AG04450 (cell line): Measurements from ENCODE around the gene CD79A. TPM values are rescaled to one million over a fixed set of nuclear protein-coding genes. Genes with fewer than 3 reads are reported as not detected.
"Not testable (repeated sequence)": the region's sequence is repeated elsewhere in the genome, so short reads cannot be mapped to it uniquely, and the experiment has no call there.

ENCODE experiments used
- CTCF ChIA-PET: fragments of 300-600, 350-600 bp; formaldehyde crosslinking; extraction: SDS; loops from one replicate; lab custom pipeline; 2022; ENCODE audit warnings: antibody characterized with exemption, inconsistent platforms; lab: Charles Lee
- POLR2A ChIA-PET: fragments of 350-600 bp; formaldehyde crosslinking; extraction: SDS; loops from one replicate; lab custom pipeline; 2021; ENCODE audit warnings: antibody characterized with exemption, inconsistent platforms; lab: Yijun Ruan, JAX
- DNase-seq: peaks from one replicate; pipeline ENCODE4 v3.0.0-alpha.2; 2011; ENCODE audit warnings: low read depth, low spot score
- H3K27ac ChIP-seq: one replicate; pipeline ENCODE4 v1.5.1; 2012; ENCODE audit warnings: low read depth, low read length, control low read depth
- H3K27me3 ChIP-seq: one replicate; pipeline ENCODE4 v1.6.0; 2012; ENCODE audit warnings: low read length; ENCODE audit not compliant: control insufficient read depth, insufficient read depth
- H3K4me3 ChIP-seq: 2 replicates; pipeline ENCODE4 v1.5.1; 2011; ENCODE audit warnings: mild to moderate bottlenecking, low read depth, low read length, control low read depth
- H3K9me3 ChIP-seq: 2 replicates; pipeline ENCODE4 v1.5.1; 2012; ENCODE audit warnings: low read length; ENCODE audit not compliant: control insufficient read depth, insufficient read depth
- polyA plus RNA-seq: library from polyadenylated mRNA; depleted of rRNA; stranded (reverse); fragments of >200 nt; gene quantifications from 2 replicates; pipeline ENCODE4 v1.2.3, GENCODE V29; 2011
- TF ChIP-seq, protein P1 (sequence below): IDR thresholded peaks from 2 replicates; pipeline ENCODE4 v1.5.1; 2011; ENCODE audit warnings: low read depth, low read length, control low read depth, inconsistent platforms

CD79A gene
- polyA plus RNA-seq, 1 experiment: 0.20 TPM

DNA sequence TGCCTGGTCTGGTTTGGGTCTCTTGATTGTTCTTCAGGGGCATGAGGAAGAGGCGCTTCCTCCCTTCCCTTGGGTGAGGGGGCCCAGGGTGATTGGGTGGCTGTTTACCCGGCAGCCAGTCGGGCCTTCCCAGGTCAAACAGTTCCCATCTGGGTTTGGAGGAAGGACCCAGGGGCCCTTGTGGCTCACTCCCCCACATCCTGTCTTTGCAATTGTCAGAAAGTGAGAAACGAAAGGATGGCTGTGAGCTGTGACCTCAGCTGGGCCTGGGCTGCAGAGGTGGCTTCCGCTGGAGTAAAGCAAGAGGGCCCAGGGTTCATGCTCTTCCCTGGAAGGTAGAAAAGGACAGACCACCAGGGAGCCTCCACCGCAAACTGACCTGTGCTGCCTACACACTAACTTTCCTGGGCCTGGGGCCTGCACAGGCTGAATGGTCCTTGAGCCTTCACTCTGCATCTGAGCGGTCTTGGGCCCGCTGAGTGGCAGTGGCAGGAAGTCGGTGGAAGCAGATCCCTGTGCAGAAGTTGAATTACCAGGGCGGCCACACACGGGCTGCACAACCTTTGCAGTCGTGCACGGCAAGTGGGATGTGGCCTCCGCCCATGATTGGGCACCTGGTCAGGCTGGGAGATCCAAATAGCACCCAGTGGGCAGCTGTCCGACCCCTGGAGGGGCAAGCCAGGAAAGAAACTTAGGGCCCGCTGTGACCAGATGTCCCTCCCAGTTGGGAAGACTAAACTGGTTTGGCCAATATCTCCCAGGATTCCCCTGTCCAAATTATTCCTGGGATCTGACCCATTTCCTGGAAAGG, 5.3 kb upstream of the CD79A start:
- TF ChIP-seq, protein P1, sequence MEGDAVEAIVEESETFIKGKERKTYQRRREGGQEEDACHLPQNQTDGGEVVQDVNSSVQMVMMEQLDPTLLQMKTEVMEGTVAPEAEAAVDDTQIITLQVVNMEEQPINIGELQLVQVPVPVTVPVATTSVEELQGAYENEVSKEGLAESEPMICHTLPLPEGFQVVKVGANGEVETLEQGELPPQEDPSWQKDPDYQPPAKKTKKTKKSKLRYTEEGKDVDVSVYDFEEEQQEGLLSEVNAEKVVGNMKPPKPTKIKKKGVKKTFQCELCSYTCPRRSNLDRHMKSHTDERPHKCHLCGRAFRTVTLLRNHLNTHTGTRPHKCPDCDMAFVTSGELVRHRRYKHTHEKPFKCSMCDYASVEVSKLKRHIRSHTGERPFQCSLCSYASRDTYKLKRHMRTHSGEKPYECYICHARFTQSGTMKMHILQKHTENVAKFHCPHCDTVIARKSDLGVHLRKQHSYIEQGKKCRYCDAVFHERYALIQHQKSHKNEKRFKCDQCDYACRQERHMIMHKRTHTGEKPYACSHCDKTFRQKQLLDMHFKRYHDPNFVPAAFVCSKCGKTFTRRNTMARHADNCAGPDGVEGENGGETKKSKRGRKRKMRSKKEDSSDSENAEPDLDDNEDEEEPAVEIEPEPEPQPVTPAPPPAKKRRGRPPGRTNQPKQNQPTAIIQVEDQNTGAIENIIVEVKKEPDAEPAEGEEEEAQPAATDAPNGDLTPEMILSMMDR: no peak
- Histone ChIP-seq H3K9me3 (no peaks in the 10 kb centered on the region), H3K27me3 (peaks cover 2% of the 10 kb centered on the region), H3K4me3 (no peak overlapping the region), H3K27ac (peak overlapping the region; percentile 2)
- CTCF ChIA-PET: interaction anchor here (1.7 kb wide), 1 partner anchor 12 kb away, joined by 8 read pairs; no protein-coding TSS in a partner anchor
- POLR2A ChIA-PET: interaction anchor here (0.5 to 2.7 kb wide), 6 partner anchors 11 to 79 kb away, joined by 3 to 24 read pairs (median 6); partner anchors contain the start of genes ARHGEF1 and RPS19
- DNase-seq: no peak

GRCh38 chr19:41872384-41872774, 4.7 kb upstream of the CD79A start:
- ChIA-PET POLR2A (interaction anchor here (0.5 to 2.7 kb wide), 9 partner anchors 9 to 86 kb away, joined by 3 to 24 read pairs (median 5); partner anchors contain the start of genes ARHGEF1 and RPS19), CTCF (interaction anchor here (1.2 to 1.7 kb wide), 6 partner anchors 12 to 84 kb away, joined by 3 to 11 read pairs (median 4); no protein-coding TSS in a partner anchor)
- peaks cover 6% of the 10 kb centered on the region for H3K27me3 ChIP-seq
- no peak for DNase-seq
- H3K4me3 ChIP-seq: no peak overlapping the region
- H3K9me3 ChIP-seq: no peaks in the 10 kb centered on the region
- TF ChIP-seq, protein P1: no peak
- no peak overlapping the region for H3K27ac ChIP-seq

DNA sequence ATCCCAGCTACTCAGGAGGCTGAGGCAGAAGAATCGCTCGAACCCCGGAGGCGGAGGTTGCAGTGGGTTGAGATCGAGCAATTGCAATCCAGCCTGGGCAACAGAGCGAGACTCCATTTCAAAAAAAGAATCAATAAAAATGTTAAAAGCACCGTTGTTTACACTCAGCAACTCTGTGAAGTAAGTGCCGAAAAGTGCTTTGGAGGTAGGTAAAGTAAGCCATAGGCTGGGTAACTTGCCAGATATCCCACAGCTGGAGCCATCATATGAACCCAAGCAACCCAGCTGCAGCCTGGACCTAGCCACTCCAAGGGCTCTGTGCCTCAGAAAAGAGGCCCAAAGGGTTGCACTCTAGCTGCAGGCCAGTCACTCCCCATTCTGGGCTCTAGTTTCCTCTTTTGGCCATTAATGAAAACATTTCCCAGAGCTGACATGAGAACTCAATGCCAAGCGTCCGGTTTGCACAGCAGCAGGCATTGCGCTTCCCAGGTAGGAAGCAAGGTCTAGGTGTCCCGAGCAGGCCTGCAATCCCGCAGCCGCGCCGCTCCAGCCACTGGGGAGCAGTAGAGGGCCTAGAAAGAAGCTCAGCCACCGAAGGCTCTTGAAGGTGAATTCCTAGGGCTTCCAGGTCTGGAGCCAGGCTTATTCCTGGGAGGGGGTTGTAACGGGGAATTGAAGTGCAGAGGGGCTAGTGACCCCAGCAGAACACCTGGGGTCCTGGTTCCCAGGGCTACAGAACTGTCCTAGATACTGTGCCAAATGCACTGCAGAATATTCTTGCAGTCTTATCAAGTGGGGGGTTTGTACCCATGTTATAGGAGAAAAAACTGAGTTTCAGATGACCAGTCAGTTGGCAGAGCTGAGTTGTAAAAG, 4.1 kb upstream of the CD79A start:
- POLR2A ChIA-PET: interaction anchor here (0.6 to 2.7 kb wide), 9 partner anchors 10 to 85 kb away, joined by 3 to 24 read pairs (median 6); partner anchors contain the start of genes ARHGEF1 and RPS19
- CTCF ChIA-PET: interaction anchor here (0.5 to 1.7 kb wide), 12 partner anchors 9 to 162 kb away, joined by 3 to 11 read pairs (median 3); partner anchors contain the start of gene ERFL
- TF ChIP-seq, protein P1: peak; percentile 74
- Histone ChIP-seq H3K27ac (no peak overlapping the region), H3K4me3 (no peak overlapping the region), H3K27me3 (peaks cover 12% of the 10 kb centered on the region), H3K9me3 (no peaks in the 10 kb centered on the region)
- no peak for DNase-seq

DNA sequence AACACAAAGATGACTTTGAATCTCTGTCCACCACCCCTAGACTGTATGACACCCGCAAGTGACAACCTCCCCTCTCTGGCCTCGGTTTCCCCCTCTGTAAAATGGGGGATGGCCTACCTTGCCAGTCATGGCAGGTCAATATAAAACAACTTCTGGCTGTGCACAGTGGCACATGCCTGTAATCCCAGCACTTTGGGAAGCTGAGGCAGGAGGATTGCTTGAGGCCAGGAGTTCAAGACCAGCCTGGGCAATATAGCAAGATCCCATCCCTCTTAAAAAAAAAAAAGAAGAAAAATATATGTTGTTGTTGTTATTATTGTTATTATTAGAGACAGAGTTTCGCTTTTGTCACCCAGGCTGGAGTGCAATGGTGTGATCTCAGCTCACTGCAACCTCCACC, 1.1 kb upstream of the CD79A start:
- H3K4me3 ChIP-seq, H3K9me3 ChIP-seq, CTCF ChIA-PET, H3K27ac ChIP-seq, DNase-seq, POLR2A ChIA-PET: not testable (repeated sequence)
- H3K27me3 ChIP-seq: peaks cover 23% of the 10 kb centered on the region
